Spleen (tissue), 7 donors: ENCODE measurements around the gene MAN1C1.

Experiments used
- POLR2AphosphoS5 ChIP-seq, 3 donors: sonication (generic); formaldehyde crosslinking; IDR thresholded peaks; one replicate each; pipeline ENCODE4 v1.5.1; 2017; ENCODE audit warnings: antibody characterized with exemption in 3 of 3
- TF ChIP-seq, protein P1 (sequence below), 11 experiments: fragments of 200-600 bp in 7 of 11; fragments of 450-650 bp in 4 of 11; sonication (generic) in 4 of 11; IDR thresholded peaks in 8 of 11; conservative IDR thresholded peaks in 3 of 11; 1 replicate in 7 of 11; 2 replicates in 4 of 11; pipeline versions ENCODE4 v1.4.0 to v1.8.0; 2016 to 2021; ENCODE audit warnings: antibody characterized with exemption in 11 of 11, inconsistent platforms in 4 of 11, mild to moderate bottlenecking in 1 of 11
- donor health status: DM: no; HTN: no; CAD: no; lungs with moderate emphysema.
- donor health status: DM: no; HTN: no; CAD: no.
- donor health status: DM: no; HTN: no; CAD: no.

DNA sequence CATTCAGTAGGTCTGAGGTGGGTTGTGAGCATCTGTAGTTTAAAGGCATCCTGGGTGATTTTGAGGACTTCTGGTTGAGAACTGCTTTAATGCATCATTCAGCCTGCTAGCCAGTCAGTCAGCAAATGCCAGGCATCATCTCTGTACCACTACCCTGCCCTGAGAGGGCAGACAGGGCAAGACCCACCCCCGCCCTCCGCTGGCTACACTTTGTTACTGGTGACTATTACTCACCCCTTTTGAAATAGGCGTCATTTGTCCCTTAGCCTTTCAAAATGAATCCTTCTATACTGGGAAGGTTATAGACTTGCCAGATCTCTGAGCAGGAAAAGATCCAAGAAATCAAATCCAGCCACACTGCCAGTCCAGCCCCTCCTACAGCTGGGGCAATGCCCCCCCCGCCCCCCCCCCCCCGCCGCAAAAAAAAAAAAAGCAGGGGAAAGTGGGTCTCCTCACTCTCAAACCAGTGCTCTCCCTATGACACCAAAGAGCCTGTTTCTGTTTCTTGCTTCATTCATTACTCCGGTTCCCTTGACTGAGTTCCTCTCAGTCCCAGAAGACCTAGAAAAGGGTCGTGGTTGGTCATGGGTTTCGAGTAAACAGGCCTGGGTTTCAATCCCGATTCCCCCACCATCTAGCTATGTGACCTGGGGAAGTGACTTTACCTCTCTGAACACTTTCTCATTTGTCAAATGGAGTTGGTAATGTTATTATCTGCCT, 187.8 kb downstream of the MAN1C1 start:
- no peak for TF ChIP-seq POLR2AphosphoS5 (IDR thresholded peaks at IDR 0.05)
- TF ChIP-seq, protein P1, sequence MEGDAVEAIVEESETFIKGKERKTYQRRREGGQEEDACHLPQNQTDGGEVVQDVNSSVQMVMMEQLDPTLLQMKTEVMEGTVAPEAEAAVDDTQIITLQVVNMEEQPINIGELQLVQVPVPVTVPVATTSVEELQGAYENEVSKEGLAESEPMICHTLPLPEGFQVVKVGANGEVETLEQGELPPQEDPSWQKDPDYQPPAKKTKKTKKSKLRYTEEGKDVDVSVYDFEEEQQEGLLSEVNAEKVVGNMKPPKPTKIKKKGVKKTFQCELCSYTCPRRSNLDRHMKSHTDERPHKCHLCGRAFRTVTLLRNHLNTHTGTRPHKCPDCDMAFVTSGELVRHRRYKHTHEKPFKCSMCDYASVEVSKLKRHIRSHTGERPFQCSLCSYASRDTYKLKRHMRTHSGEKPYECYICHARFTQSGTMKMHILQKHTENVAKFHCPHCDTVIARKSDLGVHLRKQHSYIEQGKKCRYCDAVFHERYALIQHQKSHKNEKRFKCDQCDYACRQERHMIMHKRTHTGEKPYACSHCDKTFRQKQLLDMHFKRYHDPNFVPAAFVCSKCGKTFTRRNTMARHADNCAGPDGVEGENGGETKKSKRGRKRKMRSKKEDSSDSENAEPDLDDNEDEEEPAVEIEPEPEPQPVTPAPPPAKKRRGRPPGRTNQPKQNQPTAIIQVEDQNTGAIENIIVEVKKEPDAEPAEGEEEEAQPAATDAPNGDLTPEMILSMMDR (IDR thresholded peaks at IDR 0.05 in 8 of 11, conservative IDR thresholded peaks at IDR 0.05 in 3 of 11), result no peak
